Activated CD4-positive, alpha-beta T cell treated with anti-CD3 and anti-CD28 coated beads, Interleukin-2, amount 50 U/mL, for 24 hours (primary cell): ENCODE results near the gene CDKL4.
"Not testable (repeated sequence)": the region's sequence is repeated elsewhere in the genome, so short reads cannot be mapped to it uniquely, and the experiment has no call there.

Experiments
- DNase-seq, 2 donors: peaks; one replicate each; pipeline ENCODE4 v3.0.0-alpha.2; 2020; ENCODE audit warnings: low read depth in 1 of 2, low spot score in 1 of 2

Gene CDKL4

GRCh38 chr2:39243469-39244123, at the start of gene CDKL4:
Gene CDKL4 (minus strand): TSS chr2:39243970.
- DNase-seq = no peak

GRCh38 chr2:39290433-39290832, 46.7 kb upstream of the CDKL4 start:
- DNase-seq = no peak

GRCh38 chr2:39289609-39290008, 45.8 kb upstream of the CDKL4 start:
- no peak for DNase-seq

- DNase-seq = no peak
Measured at GRCh38 chr2:39283561-39283960, 39.8 kb upstream of the CDKL4 start.

GRCh38 chr2:39281391-39281790, 37.6 kb upstream of the CDKL4 start:
- no peak for DNase-seq

- no peak for DNase-seq
Measured at GRCh38 chr2:39275016-39275415, 31.2 kb upstream of the CDKL4 start.

GRCh38 chr2:39269941-39270340, 26.2 kb upstream of the CDKL4 start:
- no peak for DNase-seq

- DNase-seq = no peak
Measured at GRCh38 chr2:39266916-39267434, 23.2 kb upstream of the CDKL4 start.

- DNase-seq = no peak
Measured at GRCh38 chr2:39266139-39266805, 22.5 kb upstream of the CDKL4 start.

- no peak for DNase-seq
Measured at GRCh38 chr2:39265315-39265714, 21.5 kb upstream of the CDKL4 start.

GRCh38 chr2:39264733-39265132, 21.0 kb upstream of the CDKL4 start:
- no peak for DNase-seq

- no peak for DNase-seq
Measured at GRCh38 chr2:39260087-39260486, 16.3 kb upstream of the CDKL4 start.

- no peak for DNase-seq
Measured at GRCh38 chr2:39256040-39256439, 12.3 kb upstream of the CDKL4 start.

- no peak for DNase-seq
Measured at GRCh38 chr2:39252888-39253518, 9.2 kb upstream of the CDKL4 start.

- no peak for DNase-seq
Measured at GRCh38 chr2:39247512-39248043, 3.8 kb upstream of the CDKL4 start.

GRCh38 chr2:39246382-39246980, 2.7 kb upstream of the CDKL4 start:
- no peak for DNase-seq

GRCh38 chr2:39244963-39245625, 1.3 kb upstream of the CDKL4 start:
- DNase-seq = not testable (repeated sequence)

GRCh38 chr2:39244241-39244862, 582 bp upstream of the CDKL4 start:
- not testable (repeated sequence) for DNase-seq

GRCh38 chr2:39241588-39241987, 2.2 kb downstream of the CDKL4 start:
- DNase-seq = no peak

GRCh38 chr2:39240758-39241157, 3.0 kb downstream of the CDKL4 start:
- no peak for DNase-seq

- DNase-seq = no peak
Measured at GRCh38 chr2:39234754-39235153, 9.0 kb downstream of the CDKL4 start.
